ENCODE results near the gene ICAM3. TPM values are rescaled to one million over a fixed set of nuclear protein-coding genes. Genes with fewer than 3 reads are reported as not detected.

ICAM3 gene
- total and polyA plus RNA-seq, 10 of the 15 experiments (the other 5 are each of a cell fraction or from before 2014, with no cell fraction given) = 5.5 to 152 (median 90.7) TPM

GRCh38 chr19:10380313-10381102 lies 41.1 kb upstream of the ICAM3 start, which contains the start of gene TYK2 (continued):
- TF ChIP-seq ZNF592 (IDR thresholded peaks at IDR 0.05) (no peak), RFX5 (IDR thresholded peaks at IDR 0.05; ENCODE audit: low read depth, low read length) (peak; percentile 96), WRNIP1 (IDR thresholded peaks at IDR 0.05; ENCODE audit: borderline replicate concordance, low read depth, low read length) (0 out of 2 replicates have a peak, but pooled peaks have one; percentile 55), SMC3 (IDR thresholded peaks at IDR 0.05; ENCODE audit: borderline replicate concordance, low read length) (no peak), NFYA (IDR thresholded peaks at IDR 0.05; ENCODE audit: borderline replicate concordance, low read depth, low read length) (peak; percentile 79), PAX8 (IDR thresholded peaks at IDR 0.05) (no peak), FOXK2 (IDR thresholded peaks at IDR 0.05) (no peak), SIN3A (IDR thresholded peaks at IDR 0.05; ENCODE audit: low read depth, low read length) (peak; percentile 81; the same call in 1 of the 2 replicates), PML (IDR thresholded peaks at IDR 0.05; ENCODE audit: low read length) (peak; percentile 85; the same call in 1 of the 2 replicates), SRF (IDR thresholded peaks at IDR 0.05; ENCODE audit: low read depth in 2 of 2, low read length in 2 of 2) (no peak), NR2C2 (IDR thresholded peaks at IDR 0.05; ENCODE audit: borderline replicate concordance, control insufficient read depth, insufficient read length, low read depth) (no peak), IKZF2 (IDR thresholded peaks at IDR 0.05) (peak; percentile 80 to 83; a peak in 3 of 4 replicates), CTCF (IDR thresholded peaks at IDR 0.05 in 2 of 3, conservative IDR thresholded peaks at IDR 0.05 in 1 of 3; ENCODE audit: control insufficient read depth in 2 of 3, extremely low read depth in 1 of 3, insufficient read depth in 1 of 3, low read depth in 3 of 3, low read length in 3 of 3) (no peak), ZNF384 (IDR thresholded peaks at IDR 0.05; ENCODE audit: borderline replicate concordance, low read depth, low read length) (peak; percentile 100), ESRRA (IDR thresholded peaks at IDR 0.05; ENCODE audit: low read length) (no peak), ZNF217 (IDR thresholded peaks at IDR 0.05) (no peak), E2F8 (IDR thresholded peaks at IDR 0.05; ENCODE audit: low read depth, partially characterized antibody) (peak; percentile 81)
